ENCODE data around the gene MGAM2.

The MGAM2 gene

DNA sequence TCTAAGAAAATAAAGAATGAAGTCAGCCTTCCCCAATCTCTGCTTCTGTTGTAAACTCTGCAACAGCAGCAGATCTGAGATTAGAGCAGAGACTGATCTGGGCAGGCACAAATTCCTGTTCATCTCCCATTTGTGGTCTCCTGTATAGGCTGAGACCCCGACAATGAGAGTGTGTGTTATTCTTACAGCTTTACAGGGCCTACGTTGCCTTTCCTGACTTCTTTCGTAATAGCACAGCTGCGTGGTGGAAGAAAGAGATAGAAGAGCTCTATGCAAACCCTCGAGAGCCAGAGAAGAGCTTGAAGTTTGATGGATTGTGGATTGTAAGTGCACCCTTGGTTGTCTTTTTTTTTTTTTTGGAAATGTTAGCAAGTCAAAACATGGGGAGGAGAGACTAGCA lies 74.3 kb downstream of the MGAM2 start:
- Histone ChIP-seq H4K20me1 (ENCODE audit: insufficient read depth, low read length) (no peaks in the 10 kb centered on the region), H3K36me3 (ENCODE audit: insufficient read depth, low read length) (no peaks in the 10 kb centered on the region), H3K9ac (ENCODE audit: low read length) (no peak overlapping the region), H3K4me1 (ENCODE audit: insufficient read depth, low read length, severe bottlenecking) (no peaks in the 10 kb centered on the region), H3K4me3 (ENCODE audit: low read depth, low read length, poor library complexity, severe bottlenecking) (no peak overlapping the region), H3K4me2 (ENCODE audit: low read length) (no peak overlapping the region), H3K27ac (ENCODE audit: low read depth, low read length, poor library complexity, severe bottlenecking) (no peak overlapping the region), H3K79me2 (ENCODE audit: insufficient read depth, low read length) (no peaks in the 10 kb centered on the region), H3F3A (ENCODE audit: insufficient read depth, low read length) (no peaks in the 10 kb centered on the region), H2AFZ (ENCODE audit: low read length) (no peak overlapping the region), H3K9me3 (ENCODE audit: low read length) (no peaks in the 10 kb centered on the region), H3K27me3 (ENCODE audit: insufficient read depth, low read length) (no peaks in the 10 kb centered on the region), H3K9me2 (ENCODE audit: low read depth, low read length) (no peaks in the 10 kb centered on the region)
- TF ChIP-seq EZH2 (IDR thresholded peaks at IDR 0.05; ENCODE audit: borderline replicate concordance, low read length), result no peak
- TF ChIP-seq, protein P1, sequence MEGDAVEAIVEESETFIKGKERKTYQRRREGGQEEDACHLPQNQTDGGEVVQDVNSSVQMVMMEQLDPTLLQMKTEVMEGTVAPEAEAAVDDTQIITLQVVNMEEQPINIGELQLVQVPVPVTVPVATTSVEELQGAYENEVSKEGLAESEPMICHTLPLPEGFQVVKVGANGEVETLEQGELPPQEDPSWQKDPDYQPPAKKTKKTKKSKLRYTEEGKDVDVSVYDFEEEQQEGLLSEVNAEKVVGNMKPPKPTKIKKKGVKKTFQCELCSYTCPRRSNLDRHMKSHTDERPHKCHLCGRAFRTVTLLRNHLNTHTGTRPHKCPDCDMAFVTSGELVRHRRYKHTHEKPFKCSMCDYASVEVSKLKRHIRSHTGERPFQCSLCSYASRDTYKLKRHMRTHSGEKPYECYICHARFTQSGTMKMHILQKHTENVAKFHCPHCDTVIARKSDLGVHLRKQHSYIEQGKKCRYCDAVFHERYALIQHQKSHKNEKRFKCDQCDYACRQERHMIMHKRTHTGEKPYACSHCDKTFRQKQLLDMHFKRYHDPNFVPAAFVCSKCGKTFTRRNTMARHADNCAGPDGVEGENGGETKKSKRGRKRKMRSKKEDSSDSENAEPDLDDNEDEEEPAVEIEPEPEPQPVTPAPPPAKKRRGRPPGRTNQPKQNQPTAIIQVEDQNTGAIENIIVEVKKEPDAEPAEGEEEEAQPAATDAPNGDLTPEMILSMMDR (IDR thresholded peaks at IDR 0.05; ENCODE audit: low read length), result no peak

DNA sequence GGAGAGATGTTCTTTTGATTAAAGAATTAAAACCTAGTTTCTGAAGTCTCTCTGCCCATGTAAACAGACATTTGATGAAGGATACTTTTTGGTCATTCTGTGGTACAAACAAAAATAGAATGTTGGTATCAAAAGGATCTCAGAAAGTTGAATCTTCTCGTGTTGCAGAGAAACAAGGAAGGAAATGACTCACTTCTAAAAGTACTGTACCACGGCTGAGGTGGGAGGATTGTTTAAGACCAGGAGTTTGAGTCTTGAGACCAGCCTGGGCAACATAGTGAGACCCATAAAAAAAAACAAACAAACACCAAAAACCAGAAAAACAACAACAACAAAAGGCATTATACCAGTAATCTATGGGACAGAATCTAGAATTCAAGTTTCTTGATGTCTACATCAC lies 76.6 kb downstream of the MGAM2 start:
- no peak for TF ChIP-seq EZH2 (IDR thresholded peaks at IDR 0.05; ENCODE audit: borderline replicate concordance, low read length)
- TF ChIP-seq, protein P1 (IDR thresholded peaks at IDR 0.05; ENCODE audit: low read length), result no peak
- Histone ChIP-seq H3F3A (ENCODE audit: insufficient read depth, low read length) (no peaks in the 10 kb centered on the region), H3K36me3 (ENCODE audit: insufficient read depth, low read length) (no peaks in the 10 kb centered on the region), H3K4me1 (ENCODE audit: insufficient read depth, low read length, severe bottlenecking) (no peaks in the 10 kb centered on the region), H3K9me3 (ENCODE audit: low read length) (no peaks in the 10 kb centered on the region), H3K27ac (ENCODE audit: low read depth, low read length, poor library complexity, severe bottlenecking) (no peak overlapping the region), H3K4me3 (ENCODE audit: low read depth, low read length, poor library complexity, severe bottlenecking) (no peak overlapping the region), H3K79me2 (ENCODE audit: insufficient read depth, low read length) (no peaks in the 10 kb centered on the region), H4K20me1 (ENCODE audit: insufficient read depth, low read length) (no peaks in the 10 kb centered on the region), H3K9ac (ENCODE audit: low read length) (no peak overlapping the region), H3K9me2 (ENCODE audit: low read depth, low read length) (no peaks in the 10 kb centered on the region), H3K27me3 (ENCODE audit: insufficient read depth, low read length) (no peaks in the 10 kb centered on the region), H3K4me2 (ENCODE audit: low read length) (no peak overlapping the region), H2AFZ (ENCODE audit: low read length) (no peak overlapping the region)

DNA sequence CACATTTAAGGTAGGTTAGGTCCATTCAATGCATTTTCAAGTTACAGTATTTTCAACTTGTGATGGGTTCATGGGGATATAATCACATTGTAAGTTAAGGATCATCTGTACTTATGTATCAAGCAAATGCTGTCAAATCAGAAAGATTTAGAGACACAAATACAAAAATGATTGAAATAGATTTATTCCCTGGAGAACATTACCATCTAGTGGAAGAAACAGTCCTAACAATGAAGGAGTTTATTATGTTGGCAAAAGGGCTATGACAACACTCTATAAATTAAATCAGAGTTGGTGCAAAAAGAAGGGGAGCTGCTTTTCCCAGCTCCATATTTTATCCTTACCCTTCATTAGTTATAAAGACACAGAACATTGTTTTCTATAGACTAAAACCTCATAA lies 77.3 kb downstream of the MGAM2 start:
- Histone ChIP-seq H3K9me3 (ENCODE audit: low read length) (no peaks in the 10 kb centered on the region), H3K27ac (ENCODE audit: low read depth, low read length, poor library complexity, severe bottlenecking) (no peak overlapping the region), H3K79me2 (ENCODE audit: insufficient read depth, low read length) (no peaks in the 10 kb centered on the region), H3K4me1 (ENCODE audit: insufficient read depth, low read length, severe bottlenecking) (no peaks in the 10 kb centered on the region), H4K20me1 (ENCODE audit: insufficient read depth, low read length) (no peaks in the 10 kb centered on the region), H2AFZ (ENCODE audit: low read length) (no peak overlapping the region), H3F3A (ENCODE audit: insufficient read depth, low read length) (no peaks in the 10 kb centered on the region), H3K27me3 (ENCODE audit: insufficient read depth, low read length) (no peaks in the 10 kb centered on the region), H3K9ac (ENCODE audit: low read length) (no peak overlapping the region), H3K9me2 (ENCODE audit: low read depth, low read length) (no peaks in the 10 kb centered on the region), H3K4me2 (ENCODE audit: low read length) (no peak overlapping the region), H3K36me3 (ENCODE audit: insufficient read depth, low read length) (no peaks in the 10 kb centered on the region), H3K4me3 (ENCODE audit: low read depth, low read length, poor library complexity, severe bottlenecking) (no peak overlapping the region)
- TF ChIP-seq, protein P1 (IDR thresholded peaks at IDR 0.05; ENCODE audit: low read length), result peak; percentile 43
- no peak for TF ChIP-seq EZH2 (IDR thresholded peaks at IDR 0.05; ENCODE audit: borderline replicate concordance, low read length)

All from OCI-LY1 (cell line).